ENCODE data around the gene STK32B.

DNA sequence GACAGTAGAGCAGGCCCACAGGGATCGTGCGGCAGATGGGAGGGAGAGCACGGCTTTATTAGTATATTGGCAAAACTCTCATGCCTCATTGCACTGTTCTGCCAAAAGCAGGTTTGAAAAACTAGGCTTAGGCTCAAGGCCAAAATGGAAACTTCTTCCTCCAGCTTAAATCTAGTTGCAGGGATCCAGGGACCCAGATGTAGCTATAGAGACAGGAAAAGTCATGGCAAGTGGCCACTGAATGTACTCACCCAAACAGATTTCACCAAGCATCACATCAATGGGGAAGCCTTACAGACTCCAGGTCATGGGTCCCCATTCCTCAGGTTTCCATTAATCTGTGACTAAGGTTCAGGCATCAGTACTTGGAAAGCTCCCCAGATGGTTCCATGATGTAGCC is 149.2 kb downstream of the STK32B start:
- no peak for TF ChIP-seq POLR2A (IDR thresholded peaks at IDR 0.05; ENCODE audit: low read length)
- TF ChIP-seq GATA1 (IDR thresholded peaks at IDR 0.05; ENCODE audit: low read depth, low read length): no peak
